ENCODE measurements around the gene ISM1. TPM values are rescaled to one million over a fixed set of nuclear protein-coding genes. Genes with fewer than 3 reads are reported as not detected.

Gene ISM1
- polyA plus RNA-seq, 1 donor from 2014 or later: not detected

DNA sequence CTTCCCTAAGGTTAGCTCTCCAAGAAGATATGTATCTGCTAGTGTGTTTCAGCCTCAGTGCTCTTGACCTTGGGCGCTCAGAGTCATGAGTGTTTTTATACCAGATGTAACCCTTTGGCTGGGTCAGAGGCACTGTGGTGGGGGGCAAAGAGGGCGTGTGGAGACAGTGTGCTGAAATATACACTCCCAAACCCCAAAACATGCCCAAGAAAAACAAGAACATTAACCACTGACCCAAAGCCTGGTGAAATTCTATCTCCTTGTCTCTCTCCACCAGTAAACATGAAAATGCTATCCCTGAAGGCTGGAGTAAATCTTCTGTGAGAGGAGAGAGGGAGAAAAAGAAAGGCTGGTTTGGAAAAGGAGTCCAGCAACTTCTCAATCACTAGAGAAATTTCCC lies 47.9 kb downstream of the ISM1 start:
- H3K9me2 ChIP-seq (ENCODE audit: insufficient read depth, low read length): no peaks in the 10 kb centered on the region
- no peak overlapping the region for H3K4me2 ChIP-seq (ENCODE audit: low read length)
- H3K79me2 ChIP-seq (replicated peaks; ENCODE audit: insufficient read depth, low read length): no peaks in the 10 kb centered on the region
- H2AFZ ChIP-seq (ENCODE audit: low read depth, low read length): no peak overlapping the region
- no peaks in the 10 kb centered on the region for H4K20me1 ChIP-seq (ENCODE audit: insufficient read depth)
- no peaks in the 10 kb centered on the region for H3K36me3 ChIP-seq (ENCODE audit: insufficient read depth, low read length)
- H3K4me3 ChIP-seq (ENCODE audit: low read length): no peak overlapping the region
- no peaks in the 10 kb centered on the region for H3F3A ChIP-seq (ENCODE audit: insufficient read depth, low read length, poor library complexity, severe bottlenecking)
- TF ChIP-seq, protein P1, sequence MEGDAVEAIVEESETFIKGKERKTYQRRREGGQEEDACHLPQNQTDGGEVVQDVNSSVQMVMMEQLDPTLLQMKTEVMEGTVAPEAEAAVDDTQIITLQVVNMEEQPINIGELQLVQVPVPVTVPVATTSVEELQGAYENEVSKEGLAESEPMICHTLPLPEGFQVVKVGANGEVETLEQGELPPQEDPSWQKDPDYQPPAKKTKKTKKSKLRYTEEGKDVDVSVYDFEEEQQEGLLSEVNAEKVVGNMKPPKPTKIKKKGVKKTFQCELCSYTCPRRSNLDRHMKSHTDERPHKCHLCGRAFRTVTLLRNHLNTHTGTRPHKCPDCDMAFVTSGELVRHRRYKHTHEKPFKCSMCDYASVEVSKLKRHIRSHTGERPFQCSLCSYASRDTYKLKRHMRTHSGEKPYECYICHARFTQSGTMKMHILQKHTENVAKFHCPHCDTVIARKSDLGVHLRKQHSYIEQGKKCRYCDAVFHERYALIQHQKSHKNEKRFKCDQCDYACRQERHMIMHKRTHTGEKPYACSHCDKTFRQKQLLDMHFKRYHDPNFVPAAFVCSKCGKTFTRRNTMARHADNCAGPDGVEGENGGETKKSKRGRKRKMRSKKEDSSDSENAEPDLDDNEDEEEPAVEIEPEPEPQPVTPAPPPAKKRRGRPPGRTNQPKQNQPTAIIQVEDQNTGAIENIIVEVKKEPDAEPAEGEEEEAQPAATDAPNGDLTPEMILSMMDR (IDR thresholded peaks at IDR 0.05; ENCODE audit: poor library complexity, severe bottlenecking): no peak
- TF ChIP-seq TAF1 (IDR thresholded peaks at IDR 0.05; ENCODE audit: low read depth) (no peak), MXI1 (conservative IDR thresholded peaks at IDR 0.05; ENCODE audit: poor library complexity, severe bottlenecking) (no peak), POLR2AphosphoS5 (IDR thresholded peaks at IDR 0.05) (no peak), SMC3 (conservative IDR thresholded peaks at IDR 0.05; ENCODE audit: poor library complexity) (no peak), EP300 (conservative IDR thresholded peaks at IDR 0.05; ENCODE audit: poor library complexity, severe bottlenecking) (no peak), RAD21 (conservative IDR thresholded peaks at IDR 0.05) (no peak), EZH2 (IDR thresholded peaks at IDR 0.05; ENCODE audit: borderline replicate concordance, insufficient read depth, low read length, poor library complexity, severe bottlenecking) (no peak)
- no peaks in the 10 kb centered on the region for H3K9me3 ChIP-seq (ENCODE audit: low read length)
- no peaks in the 10 kb centered on the region for H3K27me3 ChIP-seq (ENCODE audit: insufficient read depth, low read depth, low read length)
- no peak overlapping the region for H3K9ac ChIP-seq (ENCODE audit: low read length)
- no peak overlapping the region for H3K27ac ChIP-seq (ENCODE audit: low read length)

DNA sequence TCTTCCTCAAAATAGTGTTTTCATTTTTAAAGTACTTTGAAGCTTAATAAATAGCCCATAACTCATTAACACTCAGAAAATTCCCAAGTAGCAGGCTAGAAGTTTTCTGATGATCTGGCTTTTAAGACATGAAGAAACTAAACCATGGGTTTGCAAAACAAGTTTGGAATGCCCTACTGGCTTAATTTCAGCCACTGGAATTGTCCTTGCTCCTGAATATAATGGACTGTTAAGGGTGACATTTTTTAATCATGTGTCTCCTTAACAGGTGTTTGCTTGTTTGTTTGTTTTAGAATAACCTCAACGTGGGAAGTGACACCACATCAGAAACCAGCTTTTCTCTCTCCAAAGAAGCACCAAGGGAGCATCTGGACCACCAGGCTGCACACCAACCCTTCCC lies 49.1 kb downstream of the ISM1 start:
- no peaks in the 10 kb centered on the region for H3K79me2 ChIP-seq (replicated peaks; ENCODE audit: insufficient read depth, low read length)
- H3K9me2 ChIP-seq (ENCODE audit: insufficient read depth, low read length): no peaks in the 10 kb centered on the region
- no peaks in the 10 kb centered on the region for H3K36me3 ChIP-seq (ENCODE audit: insufficient read depth, low read length)
- no peak overlapping the region for H3K4me2 ChIP-seq (ENCODE audit: low read length)
- no peaks in the 10 kb centered on the region for H3K27me3 ChIP-seq (ENCODE audit: insufficient read depth, low read depth, low read length)
- no peaks in the 10 kb centered on the region for H4K20me1 ChIP-seq (ENCODE audit: insufficient read depth)
- no peaks in the 10 kb centered on the region for H3F3A ChIP-seq (ENCODE audit: insufficient read depth, low read length, poor library complexity, severe bottlenecking)
- H2AFZ ChIP-seq (ENCODE audit: low read depth, low read length): no peak overlapping the region
- no peak overlapping the region for H3K4me3 ChIP-seq (ENCODE audit: low read length)
- TF ChIP-seq EP300 (conservative IDR thresholded peaks at IDR 0.05; ENCODE audit: poor library complexity, severe bottlenecking) (no peak), SMC3 (conservative IDR thresholded peaks at IDR 0.05; ENCODE audit: poor library complexity) (no peak), TAF1 (IDR thresholded peaks at IDR 0.05; ENCODE audit: low read depth) (no peak), RAD21 (conservative IDR thresholded peaks at IDR 0.05) (no peak), POLR2AphosphoS5 (IDR thresholded peaks at IDR 0.05) (no peak), MXI1 (conservative IDR thresholded peaks at IDR 0.05; ENCODE audit: poor library complexity, severe bottlenecking) (no peak), EZH2 (IDR thresholded peaks at IDR 0.05; ENCODE audit: borderline replicate concordance, insufficient read depth, low read length, poor library complexity, severe bottlenecking) (no peak), REST (IDR thresholded peaks at IDR 0.05; ENCODE audit: borderline replicate concordance) (no peak)
- TF ChIP-seq, protein P1 (IDR thresholded peaks at IDR 0.05; ENCODE audit: poor library complexity, severe bottlenecking): no peak
- no peak overlapping the region for H3K27ac ChIP-seq (ENCODE audit: low read length)
- H3K9me3 ChIP-seq (ENCODE audit: low read length): no peaks in the 10 kb centered on the region
- no peak overlapping the region for H3K9ac ChIP-seq (ENCODE audit: low read length)

Data from neural cell (in vitro differentiated cells).